A673 (cell line): ENCODE results near the gene MYO7B. TPM values are rescaled to one million over a fixed set of nuclear protein-coding genes. Genes with fewer than 3 reads are reported as not detected.
"Not testable (repeated sequence)": the region's sequence is repeated elsewhere in the genome, so short reads cannot be mapped to it uniquely, and the experiment has no call there.

ENCODE experiments used
- BruUV-seq: library from RNA; stranded (reverse); fragments of 400-500 nt; replicated peaks from 2 replicates; lab custom pipeline; 2021; lab: Mats Ljungman, UMichigan
- CTCF ChIA-PET: fragments of 300-600 bp; sonication (Branson Sonifier 250); formaldehyde crosslinking; loops from one replicate; lab custom pipeline; 2022; ENCODE audit warnings: antibody characterized with exemption; lab: Charles Lee
- POLR2A ChIA-PET: fragments of 300-600 bp; sonication (Branson Sonifier 250); formaldehyde crosslinking; loops from one replicate; lab custom pipeline; 2022; ENCODE audit warnings: antibody characterized with exemption; ENCODE audit not compliant: low non-redundant PET; lab: Charles Lee
- DNase-seq: peaks from one replicate; pipeline ENCODE4 v3.0.0-alpha.2; 2015; ENCODE audit warnings: low spot score
- H3K27ac ChIP-seq: fragments of 200-600 bp; sonication (generic); 2 replicates; pipeline ENCODE4 v1.5.1; 2016; ENCODE audit warnings: mixed run types, low read depth, mild to moderate bottlenecking, mixed read lengths, antibody characterized with exemption, low read length; ENCODE audit not compliant: poor library complexity, severe bottlenecking
- H3K27me3 ChIP-seq: fragments of 200-600 bp; sonication (generic); replicated peaks from 2 replicates; pipeline ENCODE4 v1.6.1; 2017; ENCODE audit warnings: mixed run types, low read depth, mild to moderate bottlenecking, mixed read lengths, antibody characterized with exemption, low read length; ENCODE audit not compliant: insufficient read depth, poor library complexity
- H3K36me3 ChIP-seq: fragments of 200-600 bp; sonication (generic); 2 replicates; pipeline ENCODE4 v1.6.1; 2016; ENCODE audit warnings: mixed run types, mild to moderate bottlenecking, mixed read lengths, antibody characterized with exemption, low read length; ENCODE audit not compliant: insufficient read depth, poor library complexity, severe bottlenecking
- H3K4me1 ChIP-seq: fragments of 200-600 bp; sonication (generic); 2 replicates; pipeline ENCODE4 v1.6.1; 2017; ENCODE audit warnings: mixed run types, mild to moderate bottlenecking, mixed read lengths, antibody characterized with exemption, low read length; ENCODE audit not compliant: insufficient read depth, poor library complexity, severe bottlenecking
- H3K4me3 ChIP-seq: fragments of 200-600 bp; sonication (generic); 2 replicates; pipeline ENCODE4 v1.5.1; 2016; ENCODE audit warnings: low read depth, mixed run types, mild to moderate bottlenecking, mixed read lengths, low read length; ENCODE audit not compliant: poor library complexity, severe bottlenecking
- H3K9me3 ChIP-seq: fragments of 200-600 bp; sonication (generic); 2 replicates; pipeline ENCODE4 v1.6.1; 2016; ENCODE audit warnings: mixed run types, low read depth, mild to moderate bottlenecking, mixed read lengths, antibody characterized with exemption, low read length; ENCODE audit not compliant: poor library complexity, severe bottlenecking
- EZH2 ChIP-seq: fragments of 200-600 bp; sonication (generic); IDR thresholded peaks from 2 replicates; pipeline ENCODE4 v1.6.1; 2017; ENCODE audit warnings: borderline replicate concordance, low read depth, mild to moderate bottlenecking, mixed read lengths, antibody characterized with exemption, low read length; ENCODE audit not compliant: poor library complexity, severe bottlenecking
- intact Hi-C: fragments of 100-400 bp; cut with micrococcal nuclease; formaldehyde crosslinking; loops from one replicate; pipeline ENCODE4 v1.10.0; 2022; ENCODE audit not compliant: unreplicated experiment
- total RNA-seq: library from RNA; stranded (reverse); gene quantifications from 2 replicates; pipeline ENCODE4 v1.2.3, GENCODE V29; 2021
- TF ChIP-seq, protein P1 (sequence below): fragments of 300-800, 200-600 bp; sonication (generic); conservative IDR thresholded peaks from 2 replicates; pipeline ENCODE4 v1.5.1; 2017; ENCODE audit warnings: low read depth, mild to moderate bottlenecking, antibody characterized with exemption, low read length, moderate library complexity, mixed read lengths

The MYO7B gene
- total RNA-seq, 1 experiment from 2014 or later: 0.24 TPM

GRCh38 chr2:127570282-127571250, 35.1 kb downstream of the MYO7B start:
- Histone ChIP-seq H3K36me3 (no peaks in the 10 kb centered on the region), H3K27ac (no peak overlapping the region), H3K27me3 (no peaks in the 10 kb centered on the region), H3K4me3 (no peak overlapping the region), H3K4me1 (no peaks in the 10 kb centered on the region), H3K9me3 (no peaks in the 10 kb centered on the region)
- no peak for DNase-seq
- POLR2A ChIA-PET: no interaction called here
- TF ChIP-seq EZH2: no peak
- TF ChIP-seq, protein P1, sequence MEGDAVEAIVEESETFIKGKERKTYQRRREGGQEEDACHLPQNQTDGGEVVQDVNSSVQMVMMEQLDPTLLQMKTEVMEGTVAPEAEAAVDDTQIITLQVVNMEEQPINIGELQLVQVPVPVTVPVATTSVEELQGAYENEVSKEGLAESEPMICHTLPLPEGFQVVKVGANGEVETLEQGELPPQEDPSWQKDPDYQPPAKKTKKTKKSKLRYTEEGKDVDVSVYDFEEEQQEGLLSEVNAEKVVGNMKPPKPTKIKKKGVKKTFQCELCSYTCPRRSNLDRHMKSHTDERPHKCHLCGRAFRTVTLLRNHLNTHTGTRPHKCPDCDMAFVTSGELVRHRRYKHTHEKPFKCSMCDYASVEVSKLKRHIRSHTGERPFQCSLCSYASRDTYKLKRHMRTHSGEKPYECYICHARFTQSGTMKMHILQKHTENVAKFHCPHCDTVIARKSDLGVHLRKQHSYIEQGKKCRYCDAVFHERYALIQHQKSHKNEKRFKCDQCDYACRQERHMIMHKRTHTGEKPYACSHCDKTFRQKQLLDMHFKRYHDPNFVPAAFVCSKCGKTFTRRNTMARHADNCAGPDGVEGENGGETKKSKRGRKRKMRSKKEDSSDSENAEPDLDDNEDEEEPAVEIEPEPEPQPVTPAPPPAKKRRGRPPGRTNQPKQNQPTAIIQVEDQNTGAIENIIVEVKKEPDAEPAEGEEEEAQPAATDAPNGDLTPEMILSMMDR: no peak
- intact Hi-C loops: no loop called here
- BruUV-seq: no TSS peak
- CTCF ChIA-PET: no interaction called here

DNA sequence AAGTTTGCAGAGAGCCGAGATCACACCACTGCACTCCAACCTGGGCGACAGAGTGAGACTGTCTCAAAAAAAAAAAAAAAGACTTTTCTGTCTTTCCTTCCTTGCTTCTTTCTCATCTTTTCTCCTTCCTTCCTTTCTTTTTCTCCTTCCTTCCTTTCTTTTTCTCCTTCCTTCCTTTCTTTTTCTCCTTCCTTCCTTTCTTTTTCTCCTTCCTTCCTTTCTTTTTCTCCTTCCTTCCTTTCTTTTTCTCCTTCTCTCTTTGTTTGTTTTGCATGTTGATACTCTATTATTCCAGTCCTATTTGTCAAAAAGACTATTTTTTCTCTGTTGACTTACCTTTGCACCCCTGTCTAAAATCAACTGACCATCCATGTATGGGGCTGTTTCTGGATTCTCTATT, 36.9 kb downstream of the MYO7B start:
- H3K27ac ChIP-seq, H3K36me3 ChIP-seq, H3K27me3 ChIP-seq, POLR2A ChIA-PET, H3K4me3 ChIP-seq, intact Hi-C loops, DNase-seq, H3K4me1 ChIP-seq, H3K9me3 ChIP-seq, CTCF ChIA-PET, BruUV-seq: not testable (repeated sequence)

DNA sequence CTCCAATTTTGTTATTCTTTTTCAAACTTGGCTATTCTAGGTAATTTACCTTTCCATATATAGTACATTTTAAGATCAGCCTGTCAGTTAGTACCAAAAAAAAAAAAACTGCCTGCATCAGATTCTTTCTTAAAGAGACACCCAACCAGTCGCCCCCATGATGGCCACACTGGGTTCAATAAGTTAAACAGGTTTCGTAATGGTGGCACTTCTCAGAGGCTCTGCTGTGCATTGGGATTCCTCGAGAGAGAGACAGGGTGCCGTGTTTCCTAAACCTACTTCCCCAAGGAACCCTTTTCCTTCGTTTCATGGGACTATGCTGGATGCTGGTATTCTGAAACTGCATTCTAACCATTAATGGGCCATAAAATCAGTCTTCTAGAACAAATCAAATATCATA, 37.4 kb downstream of the MYO7B start:
- no peaks in the 10 kb centered on the region for H3K9me3 ChIP-seq
- POLR2A ChIA-PET: interaction anchor here (0.7 kb wide), 1 partner anchor 1195 kb away, joined by 3 read pairs; no protein-coding TSS in a partner anchor
- H3K4me3 ChIP-seq: no peak overlapping the region
- H3K27ac ChIP-seq: no peak overlapping the region
- BruUV-seq: no TSS peak
- no peak for DNase-seq
- CTCF ChIA-PET: no interaction called here
- no peaks in the 10 kb centered on the region for H3K36me3 ChIP-seq
- intact Hi-C loops: no loop called here
- H3K4me1 ChIP-seq: no peaks in the 10 kb centered on the region
- TF ChIP-seq, protein P1: no peak
- no peak for TF ChIP-seq EZH2
- H3K27me3 ChIP-seq: no peaks in the 10 kb centered on the region
